ENCODE data around the gene PSMA7.

DNA sequence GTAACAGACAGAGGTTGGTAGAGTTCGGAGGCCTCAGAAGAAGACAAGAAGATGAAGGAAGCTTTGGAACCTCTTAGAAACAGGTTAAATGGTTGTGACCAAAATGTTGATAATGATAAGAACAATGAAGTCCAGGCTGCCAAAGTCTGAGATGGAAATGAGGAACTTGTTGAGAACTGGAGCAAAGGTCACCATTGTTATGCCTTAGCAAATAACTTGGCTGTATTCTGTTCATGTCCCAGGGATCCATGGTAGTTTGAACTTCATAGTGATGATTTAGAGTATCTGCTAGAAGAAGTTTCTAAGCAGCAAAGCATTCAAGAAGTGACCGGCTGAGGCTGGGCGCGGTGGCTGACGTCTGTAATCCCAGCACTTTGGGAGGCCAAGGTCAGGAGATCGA is 32.0 kb downstream of the PSMA7 start:
- TF ChIP-seq ZFX (IDR thresholded peaks at IDR 0.05; ENCODE audit: borderline replicate concordance), result no peak
- TF ChIP-seq, protein P1, sequence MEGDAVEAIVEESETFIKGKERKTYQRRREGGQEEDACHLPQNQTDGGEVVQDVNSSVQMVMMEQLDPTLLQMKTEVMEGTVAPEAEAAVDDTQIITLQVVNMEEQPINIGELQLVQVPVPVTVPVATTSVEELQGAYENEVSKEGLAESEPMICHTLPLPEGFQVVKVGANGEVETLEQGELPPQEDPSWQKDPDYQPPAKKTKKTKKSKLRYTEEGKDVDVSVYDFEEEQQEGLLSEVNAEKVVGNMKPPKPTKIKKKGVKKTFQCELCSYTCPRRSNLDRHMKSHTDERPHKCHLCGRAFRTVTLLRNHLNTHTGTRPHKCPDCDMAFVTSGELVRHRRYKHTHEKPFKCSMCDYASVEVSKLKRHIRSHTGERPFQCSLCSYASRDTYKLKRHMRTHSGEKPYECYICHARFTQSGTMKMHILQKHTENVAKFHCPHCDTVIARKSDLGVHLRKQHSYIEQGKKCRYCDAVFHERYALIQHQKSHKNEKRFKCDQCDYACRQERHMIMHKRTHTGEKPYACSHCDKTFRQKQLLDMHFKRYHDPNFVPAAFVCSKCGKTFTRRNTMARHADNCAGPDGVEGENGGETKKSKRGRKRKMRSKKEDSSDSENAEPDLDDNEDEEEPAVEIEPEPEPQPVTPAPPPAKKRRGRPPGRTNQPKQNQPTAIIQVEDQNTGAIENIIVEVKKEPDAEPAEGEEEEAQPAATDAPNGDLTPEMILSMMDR (IDR thresholded peaks at IDR 0.05), result no peak
